Heart left ventricle (tissue), 16 donors: ENCODE results near the gene KCNQ1. TPM values are rescaled to one million over a fixed set of nuclear protein-coding genes. Genes with fewer than 3 reads are reported as not detected.

Experiments used
- ATAC-seq, 4 donors: fragments of 200-7000 bp; cut with Tn5 transposase; one replicate each; pipeline ENCODE4 v1.9.1; 2020 to 2022; ENCODE audit warnings: moderate library complexity in 4 of 4, mild to moderate bottlenecking in 3 of 4, moderate number of reproducible peaks in 1 of 4
- DNase-seq, 5 donors: peaks; one replicate each; pipeline ENCODE4 v3.0.0-alpha.2; 2020
- H3K27ac ChIP-seq, 12 donors: fragments of 200-600 bp; sonication (generic) in 4 of 12; one replicate each; pipeline versions ENCODE4 v1.5.0 to v1.8.0; 2016 to 2022; ENCODE audit warnings: mild to moderate bottlenecking in 2 of 12
- H3K27me3 ChIP-seq, 9 donors: fragments of 200-600 bp; sonication (generic) in 2 of 9; one replicate each; pipeline versions ENCODE4 v1.5.1 to v1.8.0; 2016 to 2022; ENCODE audit warnings: mild to moderate bottlenecking in 3 of 9
- H3K36me3 ChIP-seq, 9 donors: fragments of 200-600 bp; sonication (generic) in 2 of 9; one replicate each; pipeline versions ENCODE4 v1.5.0 to v1.8.0; 2018 to 2022; ENCODE audit warnings: mild to moderate bottlenecking in 2 of 9
- H3K4me1 ChIP-seq, 12 donors: fragments of 200-600 bp; sonication (generic) in 4 of 12; one replicate each; pipeline versions ENCODE4 v1.5.0 to v1.8.0; 2016 to 2022; ENCODE audit warnings: mild to moderate bottlenecking in 3 of 12
- H3K4me3 ChIP-seq, 12 donors: fragments of 200-600 bp; sonication (generic) in 4 of 12; one replicate each; pipeline versions ENCODE4 v1.5.0 to v1.8.0; 2017 to 2022; ENCODE audit warnings: mild to moderate bottlenecking in 9 of 12, moderate library complexity in 4 of 12
- H3K9me3 ChIP-seq, 12 donors: fragments of 200-600 bp; sonication (generic) in 4 of 12; one replicate each; pipeline versions ENCODE4 v1.5.0 to v1.8.0; 2016 to 2022; ENCODE audit warnings: mild to moderate bottlenecking in 1 of 12
- CTCF ChIP-seq, 12 donors: fragments of 200-600 bp; sonication (generic) in 4 of 12; IDR thresholded peaks; one replicate each; pipeline versions ENCODE4 v1.5.0 to v1.8.0; 2018 to 2022; ENCODE audit warnings: antibody characterized with exemption in 12 of 12, mild to moderate bottlenecking in 5 of 12
- POLR2A ChIP-seq, 2 donors: fragments of 450-650 bp; IDR thresholded peaks; one replicate each; pipeline ENCODE4 v1.6.1; 2017; ENCODE audit warnings: antibody characterized with exemption in 2 of 2, mild to moderate bottlenecking in 2 of 2, moderate library complexity in 2 of 2
- WGBS, 4 donors: extraction: QIAGEN DNeasy Blood & Tissue Kit in 2 of 4; methylation state at CpG; one replicate each; pipeline versions ENCODE4 v1.1.5 to v1.1.7; 2013 to 2018; 5-methylcytosine and 5-hydroxymethylcytosine counted together
- intact Hi-C, 10 donors: fragments of 100-400 bp; cut with DNase I; formaldehyde crosslinking; loops; one replicate each; pipeline versions ENCODE4 v1.11.1 to v1.14.2; 2022
- polyA plus RNA-seq, 2 donors: library from polyadenylated mRNA; stranded (reverse); fragments of 200-250 nt; gene quantifications; one replicate each; pipeline ENCODE4 v1.2.3, GENCODE V29; 2013
- total RNA-seq, 9 donors: library from RNA; depleted of rRNA in 2 of 9; stranded (reverse); fragments of >200 nt in 2 of 9; fragmentation: NEBNext Ultra II Directional in 3 of 9; extraction: Animal tissue kit (Norgen Biotek cat#: 25700) in 3 of 9; gene quantifications; one replicate each; pipeline versions ENCODE4 v1.1.0 to v1.2.4, GENCODE V29; 2016 to 2023
- donor health status: ischemic (EF 13 %, LVEDD 7.1; RV severe dilation, severe dysfunction).
- donor health status: healthy with polysubstance abuse.
- donor health status: DM: no; HTN: yes; CAD: no.
- donor health status: DM: no; HTN: no; CAD: no.
- donor health status: ischemic (EF 25% LVEDD 6.9; RV normal size, moderate dysfunction).
- donor health status: ischemic (EF 25% LVEDD 5.7; RV mildly dilated, moderate dysfunction).
- donor health status: healthy.
- donor health status: DM: yes; HTN: yes; CAD: no.
- donor health status: ischemic (EF 35%, LVEDD 5.7; RV mildly dilated, moderate dysfunction).
- donor health status: nonischemic (EF 11% LVEDD 7.7; RV severe dilation, severe dysfunction).
- donor health status: DM: yes; HTN: yes; CAD: no.
- donor health status: PGD.
- donor health status: ischemic (EF 29% LVEDD 5.4; RV normal size, mild dysfunction).
- donor health status: nonischemic (EF 23%, LVEDD 6.1; RV moderate dilation, normal function).

KCNQ1 gene
- total and polyA plus RNA-seq, 11 donors = 18.6 to 42.4 (median 31.4) TPM

GRCh38 chr11:2714871-2715270 lies 270.1 kb downstream of the KCNQ1 start:
- no peak overlapping the region for H3K27ac ChIP-seq
- DNase-seq = peak in 1 of 5 donors; percentile 44
- peaks cover 0 to 10% (median under 1%) of the 10 kb centered on the region in 12 donors for H3K4me1 ChIP-seq
- 96 to 100% (median 97%) methylated on average over 1 to 7 of the region's 7 CpGs for WGBS, 4 donors
- peaks cover 0 to 9% (median 0%) of the 10 kb centered on the region in 12 donors for H3K9me3 ChIP-seq
- no peaks in the 10 kb centered on the region for H3K27me3 ChIP-seq
- H3K36me3 ChIP-seq = no peaks in the 10 kb centered on the region
- TF ChIP-seq POLR2A (IDR thresholded peaks at IDR 0.05) = no peak
- no peak for TF ChIP-seq CTCF (IDR thresholded peaks at IDR 0.05)
- intact Hi-C loops = no loop called here
- ATAC-seq = no peak
- no peak overlapping the region for H3K4me3 ChIP-seq

- Histone ChIP-seq H3K4me1 (peaks cover 0 to 10% (median 0%) of the 10 kb centered on the region in 12 donors), H3K27me3 (no peaks in the 10 kb centered on the region), H3K4me3 (no peak overlapping the region), H3K9me3 (peaks cover 0 to under 1% (median 0%) of the 10 kb centered on the region in 12 donors), H3K36me3 (no peaks in the 10 kb centered on the region), H3K27ac (no peak overlapping the region)
- intact Hi-C loops = no loop called here
- DNase-seq (peak in 1 of 5 donors; percentile 37), ATAC-seq (peak in 1 of 4 donors; percentile 8)
- TF ChIP-seq CTCF (IDR thresholded peaks at IDR 0.05) = no peak
- no peak for TF ChIP-seq POLR2A (IDR thresholded peaks at IDR 0.05)
- 91 to 96% (median 94%) methylated on average over 13 to 15 of the region's 15 CpGs for WGBS, 4 donors
Measured at GRCh38 chr11:2715716-2716350, 271.0 kb downstream of the KCNQ1 start.

- no peaks in the 10 kb centered on the region for H3K9me3 ChIP-seq
- WGBS, 4 donors = 57 to 88% (median 77%) methylated on average over 8 to 14 of the region's 14 CpGs
- ATAC-seq (peak in 3 of 4 donors; percentile 23 to 36 (median 25)), DNase-seq (peak in 1 of 5 donors; percentile 59)
- no peaks in the 10 kb centered on the region for H3K27me3 ChIP-seq
- H3K27ac ChIP-seq = no peak overlapping the region
- intact Hi-C loops = no loop called here
- TF ChIP-seq CTCF (IDR thresholded peaks at IDR 0.05) (no peak), POLR2A (IDR thresholded peaks at IDR 0.05) (no peak)
- H3K36me3 ChIP-seq = no peaks in the 10 kb centered on the region
- H3K4me3 ChIP-seq = no peak overlapping the region
- H3K4me1 ChIP-seq = peaks cover 0 to 10% (median 0%) of the 10 kb centered on the region in 12 donors
Measured at GRCh38 chr11:2716376-2717095, 271.7 kb downstream of the KCNQ1 start.

GRCh38 chr11:2717561-2718325 lies 272.9 kb downstream of the KCNQ1 start:
- H3K27ac ChIP-seq = no peak overlapping the region
- H3K27me3 ChIP-seq = no peaks in the 10 kb centered on the region
- TF ChIP-seq CTCF (IDR thresholded peaks at IDR 0.05) (no peak), POLR2A (IDR thresholded peaks at IDR 0.05) (no peak)
- 91 to 92% (median 92%) methylated on average over 22 of the region's 22 CpGs for WGBS, 4 donors
- no peak overlapping the region for H3K4me3 ChIP-seq
- intact Hi-C loops = no loop called here
- H3K9me3 ChIP-seq = no peaks in the 10 kb centered on the region
- peaks cover 0 to 10% (median 0%) of the 10 kb centered on the region in 12 donors for H3K4me1 ChIP-seq
- H3K36me3 ChIP-seq = no peaks in the 10 kb centered on the region
- DNase-seq (peak in 1 of 5 donors; percentile 42), ATAC-seq (no peak)
